H7 (cell line): ENCODE data around the gene HAS3. TPM values are rescaled to one million over a fixed set of nuclear protein-coding genes. Genes with fewer than 3 reads are reported as not detected.

Experiments used
- DNase-seq: peaks from one replicate; pipeline ENCODE4 v3.0.0; 2012
- H3K27me3 ChIP-seq: 2 replicates; pipeline ENCODE4 v1.6.0; 2011; ENCODE audit warnings: mild to moderate bottlenecking, low read length; ENCODE audit not compliant: control insufficient read depth, insufficient read depth
- H3K36me3 ChIP-seq: replicated peaks from 2 replicates; pipeline ENCODE4 v1.5.1; 2011; ENCODE audit warnings: low read length; ENCODE audit not compliant: control insufficient read depth, insufficient read depth
- H3K4me3 ChIP-seq: 2 replicates; pipeline ENCODE4 v1.5.1; 2011; ENCODE audit warnings: low read depth, mild to moderate bottlenecking, control low read depth, low read length, moderate library complexity; ENCODE audit not compliant: insufficient read depth
- total RNA-seq: library from RNA; depleted of rRNA; stranded (reverse); fragments of >200 nt; shearing (Covaris generic); gene quantifications from 2 replicates; pipeline ENCODE4 v1.2.3, GENCODE V29; 2014

Gene HAS3
- total RNA-seq, 1 experiment from 2014 or later: 6.0 TPM

DNA sequence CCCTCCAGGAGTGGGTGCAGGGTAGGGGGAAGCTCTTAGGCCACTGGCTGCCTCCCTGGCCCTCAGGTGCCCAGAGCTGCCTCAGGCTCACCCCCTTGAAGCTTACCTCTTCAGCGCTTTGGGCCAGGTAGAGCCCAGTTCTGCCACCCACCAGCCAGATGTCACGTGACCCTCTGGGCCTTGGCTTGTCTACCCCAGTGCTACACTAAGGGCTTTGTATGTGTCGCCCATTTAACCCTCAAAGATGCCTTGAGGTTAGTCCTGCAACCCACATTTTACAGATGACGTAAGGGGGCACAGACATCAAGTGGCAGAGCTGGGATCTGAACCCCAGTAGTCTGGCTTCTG, 3.4 kb downstream of the HAS3 start:
- peak overlapping the region; percentile 81; the same call in 1 of the 2 replicates for H3K4me3 ChIP-seq
- no peaks in the 10 kb centered on the region for H3K27me3 ChIP-seq
- H3K36me3 ChIP-seq: peaks cover 33% of the 10 kb centered on the region
- peak; percentile 39 for DNase-seq

DNA sequence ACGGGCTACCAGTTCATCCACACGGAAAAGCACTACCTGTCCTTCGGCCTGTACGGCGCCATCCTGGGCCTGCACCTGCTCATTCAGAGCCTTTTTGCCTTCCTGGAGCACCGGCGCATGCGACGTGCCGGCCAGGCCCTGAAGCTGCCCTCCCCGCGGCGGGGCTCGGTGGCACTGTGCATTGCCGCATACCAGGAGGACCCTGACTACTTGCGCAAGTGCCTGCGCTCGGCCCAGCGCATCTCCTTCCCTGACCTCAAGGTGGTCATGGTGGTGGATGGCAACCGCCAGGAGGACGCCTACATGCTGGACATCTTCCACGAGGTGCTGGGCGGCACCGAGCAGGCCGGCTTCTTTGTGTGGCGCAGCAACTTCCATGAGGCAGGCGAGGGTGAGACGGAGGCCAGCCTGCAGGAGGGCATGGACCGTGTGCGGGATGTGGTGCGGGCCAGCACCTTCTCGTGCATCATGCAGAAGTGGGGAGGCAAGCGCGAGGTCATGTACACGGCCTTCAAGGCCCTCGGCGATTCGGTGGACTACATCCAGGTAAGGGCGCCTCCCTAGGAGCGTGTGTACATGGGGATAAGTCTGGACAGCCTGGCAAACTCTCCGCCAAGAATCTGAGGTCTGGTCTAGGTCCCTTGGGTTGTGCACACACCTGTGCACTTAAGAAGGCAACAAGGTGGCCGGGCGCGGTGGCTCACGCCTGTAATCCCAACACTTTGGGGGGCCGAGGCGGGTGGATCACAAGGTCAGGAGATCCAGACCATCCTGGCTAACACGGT, 4.2 kb downstream of the HAS3 start:
- peaks cover 40% of the 10 kb centered on the region for H3K36me3 ChIP-seq
- no peak for DNase-seq

DNA sequence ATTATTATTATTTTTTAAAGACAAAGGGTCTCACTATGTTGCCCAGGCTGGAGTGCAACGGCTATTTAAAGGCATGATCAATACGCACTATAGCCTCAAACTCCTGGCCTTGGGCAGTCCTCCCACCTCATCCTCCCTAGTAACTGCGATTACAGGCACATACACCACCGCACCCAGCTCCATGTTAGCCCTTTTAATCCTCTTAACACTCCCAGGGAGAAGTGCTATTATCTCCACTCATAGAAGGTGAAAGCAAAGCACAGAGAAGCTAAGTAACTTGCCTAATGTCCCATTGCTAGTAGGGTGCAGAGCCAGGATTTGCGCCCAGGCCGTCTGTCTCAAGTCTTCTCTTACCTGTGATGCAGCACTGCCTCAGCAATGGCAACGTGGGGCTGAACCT, 5.0 kb downstream of the HAS3 start:
- H3K4me3 ChIP-seq: no peak overlapping the region
- H3K36me3 ChIP-seq: peaks cover 47% of the 10 kb centered on the region
- DNase-seq: no peak
- H3K27me3 ChIP-seq: no peaks in the 10 kb centered on the region

More for the DNA sequence above, 4.2 kb downstream of the HAS3 start:
- Histone ChIP-seq H3K27me3 (no peaks in the 10 kb centered on the region), H3K4me3 (no peak overlapping the region)

DNA sequence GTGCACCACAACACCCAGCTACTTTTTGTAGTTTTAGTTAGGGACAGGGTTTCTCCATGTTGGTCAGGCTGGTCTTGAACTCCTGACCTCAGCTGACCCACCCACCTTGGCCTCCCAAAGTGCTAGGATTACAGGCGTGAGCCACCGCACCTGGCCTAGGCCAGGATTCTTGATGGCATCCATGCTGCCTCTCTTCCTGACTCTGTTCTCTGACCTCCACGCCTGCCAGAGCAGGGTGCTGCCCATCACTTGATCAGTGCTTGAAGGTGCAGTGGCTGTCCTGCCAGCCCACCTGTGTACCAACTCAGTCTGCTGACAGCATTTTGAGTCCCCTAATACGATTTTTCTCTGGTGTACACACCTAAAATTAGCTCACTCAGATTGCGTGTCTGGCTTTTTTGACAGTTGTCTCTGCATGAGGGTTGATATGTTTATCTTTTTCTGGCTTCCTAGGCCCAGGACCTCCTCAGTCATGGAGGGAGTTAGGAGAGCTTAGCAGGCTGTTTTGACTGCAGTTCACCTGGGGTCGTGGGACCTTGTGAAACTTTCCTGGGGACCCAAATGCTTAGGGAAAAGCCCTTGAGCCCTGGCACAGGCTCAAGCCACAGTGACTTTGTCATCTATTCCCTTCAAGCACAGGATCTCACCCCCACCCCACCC, 5.9 kb downstream of the HAS3 start:
- no peak overlapping the region for H3K4me3 ChIP-seq
- no peaks in the 10 kb centered on the region for H3K27me3 ChIP-seq
- DNase-seq: no peak
- H3K36me3 ChIP-seq: peaks cover 54% of the 10 kb centered on the region

DNA sequence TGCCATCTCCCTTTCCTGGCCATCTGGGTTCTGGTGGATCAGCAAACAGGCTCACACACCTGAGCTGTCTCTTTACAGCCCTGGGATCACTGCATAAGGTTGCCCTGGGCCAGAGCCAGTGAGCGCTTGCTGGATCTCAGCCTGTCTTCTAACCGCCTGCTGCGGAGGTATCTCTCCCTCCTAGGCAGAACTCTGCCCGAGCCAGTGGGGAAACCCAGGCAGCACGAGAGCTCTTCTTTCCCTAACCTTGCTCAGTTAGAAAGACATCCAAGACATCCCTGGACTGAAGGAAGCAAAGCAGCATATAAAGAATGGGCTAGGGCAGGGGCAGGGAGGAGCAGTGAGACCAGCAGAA, 6.4 kb downstream of the HAS3 start:
- no peak overlapping the region for H3K4me3 ChIP-seq
- no peak for DNase-seq

DNA sequence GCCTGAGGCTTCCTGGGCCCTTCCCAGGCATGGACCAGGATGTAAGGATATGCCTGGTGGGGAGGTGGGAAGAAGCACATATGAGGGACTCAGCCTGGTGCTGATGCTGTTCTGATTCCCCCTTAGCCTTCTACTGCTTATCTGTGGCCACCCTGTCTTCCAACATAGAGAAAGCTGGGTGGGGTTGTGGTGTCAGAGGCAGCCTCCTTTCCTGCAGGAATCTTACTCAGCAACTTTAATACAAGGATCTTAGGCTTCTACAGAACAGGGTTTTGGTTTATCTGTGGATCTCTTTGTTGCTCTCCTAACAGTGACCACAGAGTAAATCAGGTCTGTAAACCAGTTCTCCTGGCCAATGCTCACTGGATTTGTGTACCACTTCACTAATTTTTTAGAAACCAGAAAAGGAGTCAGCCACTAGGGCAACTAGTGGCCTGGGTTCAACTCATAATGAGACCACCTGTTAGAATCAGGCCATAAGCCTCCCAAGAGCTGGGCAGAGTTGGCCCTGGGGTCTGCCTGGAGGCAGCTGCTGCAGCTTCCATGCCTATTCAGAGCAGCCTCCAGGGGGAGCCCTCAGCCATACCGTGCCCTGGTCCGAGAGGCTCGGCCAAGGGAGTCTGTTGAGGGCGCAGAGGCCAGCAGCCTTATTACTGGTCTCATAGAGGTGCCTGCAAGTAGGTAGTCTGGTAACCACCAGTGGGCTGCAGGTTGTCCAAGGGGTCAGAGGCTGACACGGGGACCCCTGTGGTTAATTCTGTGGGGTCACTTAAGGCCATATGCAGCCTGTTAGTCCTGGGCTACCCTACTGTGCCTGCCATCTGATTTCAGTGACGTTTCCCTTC, 7.1 kb downstream of the HAS3 start:
- H3K27me3 ChIP-seq: no peaks in the 10 kb centered on the region
- DNase-seq: peak; percentile 91
- H3K4me3 ChIP-seq: no peak overlapping the region
- peaks cover 63% of the 10 kb centered on the region for H3K36me3 ChIP-seq

More for the DNA sequence above, 6.4 kb downstream of the HAS3 start:
- Histone ChIP-seq H3K27me3 (no peaks in the 10 kb centered on the region), H3K36me3 (peaks cover 59% of the 10 kb centered on the region)

DNA sequence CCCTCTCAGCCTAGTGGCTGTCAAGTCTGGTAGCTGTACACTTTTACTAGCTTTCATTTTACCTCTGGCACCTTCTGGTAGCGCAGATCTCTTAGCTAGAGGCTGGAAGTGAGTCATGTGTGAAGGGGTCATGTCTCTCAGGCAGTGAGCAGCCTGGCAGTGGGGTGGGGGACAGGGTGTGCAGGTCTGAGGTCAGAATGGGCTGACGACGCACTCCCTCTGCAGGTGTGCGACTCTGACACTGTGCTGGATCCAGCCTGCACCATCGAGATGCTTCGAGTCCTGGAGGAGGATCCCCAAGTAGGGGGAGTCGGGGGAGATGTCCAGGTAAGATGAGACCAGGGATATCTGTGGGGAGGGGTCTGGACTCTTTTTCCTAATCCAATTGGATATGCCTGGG, 7.8 kb downstream of the HAS3 start:
- Histone ChIP-seq H3K27me3 (no peaks in the 10 kb centered on the region), H3K4me3 (no peak overlapping the region), H3K36me3 (peaks cover 64% of the 10 kb centered on the region)
- no peak for DNase-seq

DNA sequence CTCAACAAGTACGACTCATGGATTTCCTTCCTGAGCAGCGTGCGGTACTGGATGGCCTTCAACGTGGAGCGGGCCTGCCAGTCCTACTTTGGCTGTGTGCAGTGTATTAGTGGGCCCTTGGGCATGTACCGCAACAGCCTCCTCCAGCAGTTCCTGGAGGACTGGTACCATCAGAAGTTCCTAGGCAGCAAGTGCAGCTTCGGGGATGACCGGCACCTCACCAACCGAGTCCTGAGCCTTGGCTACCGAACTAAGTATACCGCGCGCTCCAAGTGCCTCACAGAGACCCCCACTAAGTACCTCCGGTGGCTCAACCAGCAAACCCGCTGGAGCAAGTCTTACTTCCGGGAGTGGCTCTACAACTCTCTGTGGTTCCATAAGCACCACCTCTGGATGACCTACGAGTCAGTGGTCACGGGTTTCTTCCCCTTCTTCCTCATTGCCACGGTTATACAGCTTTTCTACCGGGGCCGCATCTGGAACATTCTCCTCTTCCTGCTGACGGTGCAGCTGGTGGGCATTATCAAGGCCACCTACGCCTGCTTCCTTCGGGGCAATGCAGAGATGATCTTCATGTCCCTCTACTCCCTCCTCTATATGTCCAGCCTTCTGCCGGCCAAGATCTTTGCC, 9.0 kb downstream of the HAS3 start:
- DNase-seq: no peak
- H3K36me3 ChIP-seq: peaks cover 72% of the 10 kb centered on the region
- no peak overlapping the region for H3K4me3 ChIP-seq
- H3K27me3 ChIP-seq: no peaks in the 10 kb centered on the region

DNA sequence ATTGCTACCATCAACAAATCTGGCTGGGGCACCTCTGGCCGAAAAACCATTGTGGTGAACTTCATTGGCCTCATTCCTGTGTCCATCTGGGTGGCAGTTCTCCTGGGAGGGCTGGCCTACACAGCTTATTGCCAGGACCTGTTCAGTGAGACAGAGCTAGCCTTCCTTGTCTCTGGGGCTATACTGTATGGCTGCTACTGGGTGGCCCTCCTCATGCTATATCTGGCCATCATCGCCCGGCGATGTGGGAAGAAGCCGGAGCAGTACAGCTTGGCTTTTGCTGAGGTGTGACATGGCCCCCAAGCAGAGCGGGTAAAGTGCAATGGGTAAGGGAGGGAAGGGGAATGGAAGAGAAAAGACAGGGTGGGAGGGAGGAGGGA, 9.5 kb downstream of the HAS3 start:
- H3K27me3 ChIP-seq: no peaks in the 10 kb centered on the region
- H3K4me3 ChIP-seq: no peak overlapping the region
- peaks cover 69% of the 10 kb centered on the region for H3K36me3 ChIP-seq
- DNase-seq: no peak

DNA sequence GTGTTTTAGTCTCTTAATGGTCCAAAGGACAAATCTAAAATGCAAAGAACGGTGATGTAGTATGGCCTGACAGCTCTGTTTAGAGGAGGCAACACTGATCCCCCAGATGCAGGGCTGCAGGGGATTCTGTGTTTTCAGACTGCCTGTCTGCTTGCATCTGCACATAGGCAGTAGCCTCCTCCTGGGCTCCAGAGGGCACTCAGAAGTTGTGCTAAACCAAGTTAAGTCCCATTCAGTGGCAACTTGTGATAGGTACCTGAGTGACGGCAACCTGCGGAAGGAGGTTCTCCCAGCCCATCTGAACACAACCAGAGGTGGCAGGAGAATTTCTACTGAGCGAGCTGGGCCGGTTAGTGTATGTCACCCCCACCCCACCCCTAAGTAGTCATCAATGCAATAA, 9.9 kb downstream of the HAS3 start:
- peaks cover 68% of the 10 kb centered on the region for H3K36me3 ChIP-seq
- DNase-seq: peak; percentile 6
- H3K27me3 ChIP-seq: no peaks in the 10 kb centered on the region
- no peak overlapping the region for H3K4me3 ChIP-seq

DNA sequence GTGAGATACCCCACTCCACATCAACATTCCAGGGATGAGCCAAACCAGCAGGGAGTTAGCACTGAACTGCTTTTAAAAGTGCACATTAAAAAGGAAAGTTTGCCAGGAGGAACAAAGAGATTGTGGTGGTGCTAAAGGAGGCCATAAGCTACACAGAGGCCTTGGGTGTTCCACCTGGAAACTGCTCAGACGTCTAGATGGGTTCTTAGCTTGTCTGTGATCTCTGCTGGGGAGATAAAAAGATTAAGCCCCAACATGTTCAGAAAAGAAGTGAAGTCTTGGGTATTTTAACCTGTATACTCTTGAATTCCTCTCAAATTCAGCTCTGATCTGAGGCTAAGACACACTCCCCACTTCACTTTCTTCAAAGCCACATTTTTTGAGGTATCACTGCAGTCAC, 10.4 kb downstream of the HAS3 start:
- Histone ChIP-seq H3K36me3 (peaks cover 69% of the 10 kb centered on the region), H3K27me3 (no peaks in the 10 kb centered on the region), H3K4me3 (no peak overlapping the region)
- no peak for DNase-seq

DNA sequence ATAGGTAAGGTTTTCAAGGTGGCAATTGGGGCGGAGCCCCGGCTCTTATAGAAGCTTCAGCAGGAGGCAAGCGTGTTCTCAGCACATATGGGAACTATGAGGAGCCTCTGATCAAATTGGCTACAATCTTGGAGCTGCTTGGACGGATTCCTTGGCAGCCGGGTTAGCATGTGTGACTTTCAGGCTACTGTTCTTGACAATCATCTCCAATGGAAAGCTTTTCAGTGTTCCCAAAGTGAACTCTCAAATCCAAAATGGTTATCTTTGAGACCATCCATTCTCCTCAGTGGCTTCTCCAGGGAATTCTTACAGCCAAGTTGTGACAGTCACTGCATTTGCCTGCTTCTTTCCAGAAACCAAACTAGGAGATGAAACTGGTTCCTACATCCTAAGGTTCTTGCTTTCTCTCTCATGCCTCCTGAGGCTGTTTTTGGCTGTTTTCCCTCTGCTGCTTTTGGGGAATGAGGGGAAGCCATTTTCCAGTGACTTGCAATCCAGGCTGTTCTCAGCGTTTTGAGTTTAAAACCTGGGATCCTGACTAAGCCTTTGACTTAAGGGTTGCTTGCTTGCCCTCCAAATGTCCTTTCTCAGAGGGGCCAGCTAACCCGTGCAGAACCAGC, 10.9 kb downstream of the HAS3 start:
- H3K36me3 ChIP-seq: peaks cover 70% of the 10 kb centered on the region
- no peak for DNase-seq
- H3K27me3 ChIP-seq: no peaks in the 10 kb centered on the region
- H3K4me3 ChIP-seq: no peak overlapping the region

DNA sequence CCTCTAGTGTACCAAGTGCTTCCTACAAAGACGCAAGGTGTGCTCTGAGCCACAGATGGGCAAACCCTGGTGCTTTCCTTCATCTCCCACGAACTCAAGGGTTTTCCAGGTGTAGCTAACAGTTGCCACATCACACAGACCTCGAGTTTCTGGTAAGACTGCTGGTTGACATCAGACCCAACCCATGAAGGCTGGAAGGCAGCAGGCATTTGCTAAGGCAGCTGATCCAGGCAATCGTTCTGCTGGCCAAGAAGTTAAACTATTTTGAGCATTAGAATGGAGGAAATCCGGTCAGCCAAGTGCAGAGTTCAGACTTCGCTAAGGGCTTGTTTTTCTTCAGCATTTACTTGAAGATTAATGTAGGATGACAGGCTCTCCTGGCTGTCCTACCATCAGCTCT, 11.5 kb downstream of the HAS3 start:
- H3K36me3 ChIP-seq: peaks cover 65% of the 10 kb centered on the region
- DNase-seq: no peak
- H3K4me3 ChIP-seq: no peak overlapping the region
- no peaks in the 10 kb centered on the region for H3K27me3 ChIP-seq

DNA sequence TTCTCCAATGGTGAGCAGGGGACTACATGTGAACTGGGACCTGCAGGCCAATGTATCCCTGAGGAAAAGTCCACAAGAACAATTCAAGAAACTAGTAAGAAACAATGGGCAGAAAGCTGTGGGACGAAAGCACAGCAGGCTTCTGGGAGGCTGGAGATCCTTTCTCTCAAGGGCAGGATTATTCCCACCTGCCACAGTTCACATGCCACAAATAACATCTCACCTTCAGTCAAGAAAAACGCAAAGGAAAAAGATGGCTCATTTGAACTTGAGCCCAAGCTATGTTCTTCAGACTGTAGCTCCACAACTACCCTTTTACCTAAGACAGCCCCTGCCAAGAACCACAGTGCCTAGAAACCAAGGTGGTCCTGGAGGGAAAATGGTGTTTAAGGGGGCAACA, 13.0 kb downstream of the HAS3 start:
- DNase-seq: no peak
- Histone ChIP-seq H3K27me3 (no peaks in the 10 kb centered on the region), H3K4me3 (no peak overlapping the region), H3K36me3 (peaks cover 57% of the 10 kb centered on the region)
